HG02642 (cell line): ENCODE results near the gene KLHDC3.
A peak's percentile ranks its signal among the peaks of the same experiment; 100 is the strongest.
"Not testable (repeated sequence)": the region's sequence is repeated elsewhere in the genome, so short reads cannot be mapped to it uniquely, and the experiment has no call there.

Experiments
- ATAC-seq: cut with Tn5 transposase; IDR thresholded peaks from one replicate; pipeline ENCODE4 v1.9.1; 2021; ENCODE audit warnings: mild to moderate bottlenecking; ENCODE audit not compliant: unreplicated experiment, poor library complexity

Gene KLHDC3

GRCh38 chr6:43021270-43022047 lies 7.4 kb downstream of the KLHDC3 start, which contains the start of gene RRP36:
TSS of gene RRP36 (plus strand) at chr6:43021623. CDS start at chr6:43021655, 32 bp downstream.
- peak; percentile 79 for ATAC-seq

DNA sequence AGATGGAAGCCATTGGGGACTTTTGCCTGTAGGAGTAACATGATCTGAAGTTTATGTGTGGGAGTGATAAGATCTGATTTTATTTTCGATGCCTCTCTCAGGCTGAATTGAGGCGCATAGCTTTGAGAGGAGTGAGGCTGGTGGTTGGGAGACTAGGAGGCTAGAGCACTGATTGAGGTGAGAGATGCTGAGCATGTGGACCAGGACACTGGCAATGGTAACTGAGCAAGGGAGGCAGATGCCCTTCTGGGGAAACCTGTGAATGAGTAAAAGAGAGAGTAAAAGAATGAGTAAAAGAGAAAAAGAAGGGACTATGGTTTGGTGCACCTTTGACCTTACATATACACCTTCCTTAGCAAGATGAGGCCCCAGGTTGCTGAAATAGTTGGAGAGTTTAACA lies 10.4 kb downstream of the KLHDC3 start:
- ATAC-seq: no peak

DNA sequence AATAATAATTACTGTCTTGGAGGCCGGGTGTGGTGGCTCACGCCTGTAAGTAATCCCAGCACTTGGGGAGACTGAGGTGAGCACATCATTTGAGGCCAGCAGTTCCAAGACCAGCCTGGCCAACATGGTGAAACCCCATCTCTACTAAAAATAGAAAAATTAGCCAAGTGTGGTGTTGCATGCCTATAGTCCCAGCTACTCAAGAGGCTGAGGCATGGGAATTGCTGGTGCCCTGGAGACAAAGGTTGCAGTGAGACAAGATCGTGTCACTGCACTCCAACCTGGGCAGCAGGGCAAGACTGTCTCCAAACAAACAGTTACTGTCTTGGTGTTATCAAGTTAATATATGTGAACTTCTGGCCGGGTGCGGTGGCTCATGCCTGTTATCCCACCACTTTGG lies 12.3 kb downstream of the KLHDC3 start:
- ATAC-seq: no peak

DNA sequence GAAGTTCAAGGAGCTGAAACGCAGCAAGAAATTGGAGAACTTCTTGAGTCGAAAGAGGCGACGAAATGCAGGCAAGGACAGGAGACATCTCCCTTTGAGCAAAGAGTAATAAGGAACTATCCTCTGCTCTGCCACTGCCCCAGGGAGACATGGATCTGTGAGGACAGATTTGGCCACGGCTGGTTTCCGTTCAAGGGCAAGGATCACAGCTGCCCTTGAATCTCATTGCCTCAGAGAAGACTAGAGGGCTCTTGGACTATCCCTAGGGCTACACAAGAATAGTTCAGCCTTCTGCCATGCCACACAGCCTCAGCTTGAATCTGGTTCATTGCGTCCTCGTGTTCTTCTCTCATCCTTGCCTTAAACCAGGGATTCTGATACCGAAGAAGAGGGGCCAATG lies 15.1 kb downstream of the KLHDC3 start:
- no peak for ATAC-seq

- no peak for ATAC-seq
These were observed 18.3 kb downstream of the KLHDC3 start for GRCh38 chr6:43032326-43032725.

DNA sequence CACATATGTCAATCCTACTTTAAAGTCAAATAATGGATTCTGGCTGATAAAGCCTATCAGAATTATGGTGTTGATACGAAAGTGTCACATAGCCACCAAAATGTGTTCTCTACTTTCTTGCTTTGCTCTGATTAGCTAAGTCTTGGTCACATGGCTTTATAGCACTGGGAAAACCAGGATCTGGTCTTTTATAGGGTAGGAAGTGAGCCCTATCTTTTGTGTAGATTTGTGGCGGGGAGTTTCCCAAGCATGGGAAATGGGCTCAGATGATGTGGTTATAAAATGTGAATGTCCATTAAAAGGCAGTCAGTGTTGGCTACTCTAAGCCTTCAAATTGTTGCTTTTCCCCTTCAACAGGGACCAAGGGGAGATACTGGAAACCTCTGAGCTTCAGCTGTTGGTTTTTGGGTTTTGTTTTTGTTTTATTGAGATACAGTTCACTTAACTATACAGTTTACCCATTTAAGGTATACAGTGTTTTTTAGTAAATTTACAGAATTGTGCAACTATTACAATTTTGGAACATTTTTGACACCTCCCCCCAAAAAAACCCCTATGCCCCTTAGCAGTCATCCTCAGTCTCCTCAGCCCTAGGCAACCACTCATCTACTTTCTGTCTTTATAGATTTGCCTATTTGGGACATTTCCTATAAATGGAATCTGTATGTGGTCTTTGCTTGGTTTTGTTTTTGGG lies 19.6 kb downstream of the KLHDC3 start:
- ATAC-seq: no peak

- no peak for ATAC-seq
These were observed 20.1 kb downstream of the KLHDC3 start for GRCh38 chr6:43034190-43034525.

DNA sequence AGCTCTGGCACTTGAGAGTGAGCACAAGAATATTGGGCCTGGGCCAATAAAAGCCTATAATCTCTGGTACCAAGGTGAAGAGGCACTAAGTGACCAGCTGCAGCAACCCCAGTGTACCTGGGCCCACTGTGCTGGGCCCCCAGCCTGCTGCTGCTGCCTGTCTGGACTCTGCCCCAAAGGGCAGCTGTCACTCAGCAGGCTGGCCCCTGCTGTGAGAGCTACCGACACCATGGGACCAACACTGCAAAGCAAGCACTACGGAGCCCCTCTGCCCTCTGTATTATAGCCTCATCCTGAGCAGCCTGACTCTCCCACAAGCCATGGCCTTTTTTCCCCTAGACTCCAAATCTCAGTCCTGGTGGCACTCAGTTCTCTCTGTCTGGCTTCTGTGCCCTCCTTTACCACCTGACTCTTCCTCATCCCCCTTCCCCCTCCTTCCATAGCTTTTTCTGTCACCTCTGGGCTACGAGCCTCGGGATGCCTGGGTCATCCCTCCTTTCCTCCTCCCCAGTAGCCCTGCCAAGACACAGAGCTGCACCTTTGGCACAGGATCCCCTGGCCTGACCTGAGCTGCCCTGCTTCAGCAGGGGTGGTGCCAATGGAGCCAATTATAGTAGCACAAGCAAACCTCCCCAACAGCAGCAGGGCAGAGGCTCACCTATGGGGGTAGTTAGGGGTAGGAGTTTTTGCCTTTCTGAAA lies 21.6 kb downstream of the KLHDC3 start:
- ATAC-seq: no peak

GRCh38 chr6:43036712-43037111 lies 22.7 kb downstream of the KLHDC3 start:
- no peak for ATAC-seq

DNA sequence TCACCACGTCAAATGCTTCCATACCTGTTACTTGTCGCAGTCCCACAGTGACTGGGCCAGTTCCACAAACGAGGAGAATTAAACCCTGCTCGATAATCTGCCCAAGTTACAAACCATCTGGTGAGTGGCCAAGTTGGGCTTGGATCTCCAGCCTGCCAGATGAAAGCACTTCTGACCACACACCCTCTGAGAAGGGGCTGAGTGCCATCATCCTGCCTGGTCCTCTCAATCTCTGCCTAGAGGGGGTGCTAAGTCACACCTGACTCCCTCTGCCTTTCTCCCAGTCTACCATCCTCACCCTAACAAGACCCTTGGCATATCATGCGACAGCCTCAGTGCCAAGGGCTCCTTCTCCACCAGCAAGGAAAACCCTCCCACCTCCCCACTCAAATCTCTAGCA lies 23.1 kb downstream of the KLHDC3 start:
- ATAC-seq: no peak

GRCh38 chr6:43037706-43038105 lies 23.7 kb downstream of the KLHDC3 start:
- no peak for ATAC-seq

- no peak for ATAC-seq
These were observed 24.7 kb downstream of the KLHDC3 start for GRCh38 chr6:43038727-43039126.

DNA sequence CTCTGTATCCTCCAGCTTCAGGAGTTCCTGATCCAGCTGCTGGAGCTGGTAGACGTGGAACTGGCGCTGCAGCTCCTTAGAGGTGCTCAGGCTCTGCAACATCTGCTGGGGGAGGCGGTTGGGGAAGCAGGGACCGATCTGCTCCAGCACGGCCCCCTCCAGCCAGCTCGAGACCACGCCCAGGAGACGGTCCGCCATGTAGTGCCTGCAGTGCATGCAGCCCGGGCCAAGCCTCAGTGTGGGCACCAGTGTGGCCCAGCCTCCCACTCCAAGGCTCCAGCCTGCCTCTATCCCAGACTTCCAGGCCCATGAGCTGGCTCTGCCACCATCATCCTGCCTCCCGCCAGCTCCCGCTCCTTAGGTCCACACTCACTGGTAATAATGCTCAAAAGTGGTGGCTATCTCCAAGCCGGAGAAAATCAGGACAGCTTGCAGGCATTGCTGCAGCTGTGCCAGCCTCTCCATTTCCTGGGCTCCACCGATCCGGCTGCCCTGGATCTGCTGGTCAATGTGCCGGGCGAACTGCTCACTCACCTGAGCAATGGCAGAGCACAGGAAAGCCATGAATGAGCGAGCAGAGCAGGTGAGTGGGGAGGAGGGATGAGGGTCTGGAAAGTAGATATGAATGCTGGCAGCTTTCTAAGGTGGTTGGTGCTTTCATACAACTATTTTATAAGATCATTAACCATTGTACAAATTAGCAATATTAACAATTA lies 26.7 kb downstream of the KLHDC3 start:
- no peak for ATAC-seq

DNA sequence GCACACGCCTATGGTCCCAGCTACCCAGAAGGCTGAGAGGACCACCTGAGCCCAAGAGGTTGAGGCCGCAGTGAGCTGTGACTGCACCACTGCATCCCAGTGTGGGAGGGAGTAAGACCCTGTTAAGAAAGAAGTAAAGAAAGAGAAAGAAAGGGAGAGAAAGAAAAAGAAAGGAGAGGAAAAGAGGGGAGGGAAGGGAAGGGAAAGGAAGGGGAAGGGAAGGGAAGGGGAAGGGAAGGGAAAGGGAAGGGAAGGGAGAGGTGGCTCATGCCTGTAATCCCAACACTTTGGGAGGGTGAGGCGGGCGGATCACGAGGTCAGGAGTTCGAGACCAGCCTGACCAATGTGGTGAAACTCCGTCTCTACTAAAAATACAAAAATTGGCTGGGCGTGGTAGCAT lies 27.4 kb downstream of the KLHDC3 start:
- not testable (repeated sequence) for ATAC-seq

DNA sequence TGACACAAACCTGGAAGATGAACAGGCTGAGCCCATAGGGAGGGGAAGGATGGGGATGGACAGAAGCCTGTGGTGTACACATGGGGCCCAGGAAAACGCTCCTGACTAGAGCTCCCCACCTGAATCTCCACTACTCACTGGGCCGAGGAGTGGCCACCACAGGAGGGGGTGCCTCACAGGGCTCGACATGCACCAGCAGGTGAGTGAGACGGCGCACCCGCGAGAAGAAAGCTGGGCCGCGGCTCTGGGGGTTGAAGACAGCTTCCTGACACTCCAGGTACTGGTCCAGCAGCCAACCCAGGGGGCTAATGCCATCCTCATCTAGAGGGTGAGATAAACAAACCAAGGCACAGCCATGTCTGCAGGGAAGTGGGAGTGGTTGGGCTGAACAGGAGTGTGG lies 29.3 kb downstream of the KLHDC3 start:
- ATAC-seq: no peak

- no peak for ATAC-seq
These were observed 31.4 kb downstream of the KLHDC3 start for GRCh38 chr6:43045371-43045930.

- no peak for ATAC-seq
These were observed 33.9 kb downstream of the KLHDC3 start for GRCh38 chr6:43047998-43048397.

DNA sequence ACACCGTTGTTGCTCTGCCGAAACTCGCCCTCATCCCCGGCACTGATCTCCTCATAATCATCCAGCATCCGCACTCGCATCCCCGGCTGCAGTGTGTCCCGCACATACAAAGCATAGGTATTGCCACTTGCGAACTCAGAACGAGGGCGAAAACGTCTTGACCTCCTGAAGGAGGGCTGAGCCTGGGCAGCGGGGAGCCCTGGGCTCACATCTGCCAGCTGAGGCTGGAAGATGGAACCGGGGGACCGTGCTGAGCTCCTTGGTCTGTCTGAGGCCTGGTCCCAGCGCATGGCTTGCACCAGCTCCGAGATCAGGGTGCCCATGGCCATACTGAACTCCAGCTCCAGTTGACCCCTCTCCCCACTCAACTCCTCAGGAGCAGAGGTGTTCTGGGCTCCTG lies 36.9 kb downstream of the KLHDC3 start:
- no peak for ATAC-seq

- no peak for ATAC-seq
These were observed 38.3 kb downstream of the KLHDC3 start for GRCh38 chr6:43052225-43052841.
